Epithelial cell of esophagus (primary cell): ENCODE results near the gene PAX3.

Experiments used
- DNase-seq: peaks from one replicate; pipeline ENCODE4 v3.0.0; 2010; ENCODE audit warnings: low read depth
- H3K4me3 ChIP-seq: 2 replicates; pipeline ENCODE4 v1.5.1; 2011; ENCODE audit warnings: mild to moderate bottlenecking, low read length, control low read depth
- CTCF ChIP-seq: IDR thresholded peaks from 2 replicates; pipeline ENCODE4 v1.5.1; 2011; ENCODE audit warnings: low read depth, mild to moderate bottlenecking, low read length, control low read depth, inconsistent platforms; ENCODE audit not compliant: insufficient read depth; ENCODE audit errors: missing control alignments

Gene PAX3

GRCh38 chr2:222196159-222196558, 102.6 kb downstream of the PAX3 start:
- TF ChIP-seq CTCF = no peak
- no peak for DNase-seq
- no peak overlapping the region for H3K4me3 ChIP-seq

- no peak for DNase-seq
- no peak overlapping the region for H3K4me3 ChIP-seq
- TF ChIP-seq CTCF = no peak
Measured at GRCh38 chr2:222194669-222195068, 104.1 kb downstream of the PAX3 start.

GRCh38 chr2:222193328-222193983, 105.3 kb downstream of the PAX3 start:
- H3K4me3 ChIP-seq = no peak overlapping the region
- no peak for TF ChIP-seq CTCF
- no peak for DNase-seq

GRCh38 chr2:222180619-222181018, 118.2 kb downstream of the PAX3 start:
- no peak overlapping the region for H3K4me3 ChIP-seq
- no peak for TF ChIP-seq CTCF
- DNase-seq = no peak

GRCh38 chr2:222179592-222179991, 119.2 kb downstream of the PAX3 start:
- no peak for TF ChIP-seq CTCF

GRCh38 chr2:222178450-222178849, 120.3 kb downstream of the PAX3 start:
- no peak overlapping the region for H3K4me3 ChIP-seq
- DNase-seq = no peak
- no peak for TF ChIP-seq CTCF

More at GRCh38 chr2:222179592-222179991, 119.2 kb downstream of the PAX3 start:
- DNase-seq = no peak
- H3K4me3 ChIP-seq = no peak overlapping the region

GRCh38 chr2:222176890-222177289, 121.9 kb downstream of the PAX3 start:
- TF ChIP-seq CTCF = no peak
- no peak for DNase-seq
- H3K4me3 ChIP-seq = no peak overlapping the region
